HG02763 (cell line): ENCODE data around the gene MORF4L1.
"Not testable (repeated sequence)": the region's sequence is repeated elsewhere in the genome, so short reads cannot be mapped to it uniquely, and the experiment has no call there.

Experiments
- ATAC-seq: cut with Tn5 transposase; IDR thresholded peaks from one replicate; pipeline ENCODE4 v1.9.1; 2021; ENCODE audit warnings: mild to moderate bottlenecking, moderate library complexity; ENCODE audit not compliant: unreplicated experiment

Gene MORF4L1

GRCh38 chr15:78872155-78872971 lies at the start of gene MORF4L1:
TSS of gene MORF4L1 (plus strand) at chr15:78872890. CDS start at chr15:78873018, 128 bp downstream.
- peak; percentile 83 for ATAC-seq

GRCh38 chr15:78828920-78829319 lies 43.8 kb upstream of the MORF4L1 start:
- ATAC-seq, result no peak

GRCh38 chr15:78830514-78831228 lies 42.0 kb upstream of the MORF4L1 start:
- ATAC-seq, result no peak

- no peak for ATAC-seq
These were observed 41.2 kb upstream of the MORF4L1 start for GRCh38 chr15:78831229-78832207.

GRCh38 chr15:78836333-78836732 lies 36.4 kb upstream of the MORF4L1 start:
- no peak for ATAC-seq

- ATAC-seq, result no peak
These were observed 35.6 kb upstream of the MORF4L1 start for GRCh38 chr15:78837131-78837530.

GRCh38 chr15:78837543-78837942 lies 35.1 kb upstream of the MORF4L1 start:
- ATAC-seq, result no peak

GRCh38 chr15:78838489-78838888 lies 34.2 kb upstream of the MORF4L1 start:
- no peak for ATAC-seq

GRCh38 chr15:78839151-78839550 lies 33.5 kb upstream of the MORF4L1 start:
- not testable (repeated sequence) for ATAC-seq

GRCh38 chr15:78840661-78841375 lies 31.9 kb upstream of the MORF4L1 start:
- no peak for ATAC-seq

- ATAC-seq, result no peak
These were observed 31.3 kb upstream of the MORF4L1 start for GRCh38 chr15:78841376-78841706.

GRCh38 chr15:78841891-78842290 lies 30.8 kb upstream of the MORF4L1 start:
- no peak for ATAC-seq

GRCh38 chr15:78842519-78842918 lies 30.2 kb upstream of the MORF4L1 start:
- no peak for ATAC-seq

- not testable (repeated sequence) for ATAC-seq
These were observed 25.8 kb upstream of the MORF4L1 start for GRCh38 chr15:78846906-78847305.

GRCh38 chr15:78847387-78847906 lies 25.2 kb upstream of the MORF4L1 start:
- not testable (repeated sequence) for ATAC-seq

- no peak for ATAC-seq
These were observed 22.3 kb upstream of the MORF4L1 start for GRCh38 chr15:78850352-78850751.

- ATAC-seq, result no peak
These were observed 21.5 kb upstream of the MORF4L1 start for GRCh38 chr15:78850941-78851755.

- ATAC-seq, result no peak
These were observed 19.2 kb upstream of the MORF4L1 start for GRCh38 chr15:78853500-78853899.

- ATAC-seq, result no peak
These were observed 17.8 kb upstream of the MORF4L1 start for GRCh38 chr15:78854833-78855372.
